ENCODE results near the gene LRSAM1.

Gene LRSAM1

DNA sequence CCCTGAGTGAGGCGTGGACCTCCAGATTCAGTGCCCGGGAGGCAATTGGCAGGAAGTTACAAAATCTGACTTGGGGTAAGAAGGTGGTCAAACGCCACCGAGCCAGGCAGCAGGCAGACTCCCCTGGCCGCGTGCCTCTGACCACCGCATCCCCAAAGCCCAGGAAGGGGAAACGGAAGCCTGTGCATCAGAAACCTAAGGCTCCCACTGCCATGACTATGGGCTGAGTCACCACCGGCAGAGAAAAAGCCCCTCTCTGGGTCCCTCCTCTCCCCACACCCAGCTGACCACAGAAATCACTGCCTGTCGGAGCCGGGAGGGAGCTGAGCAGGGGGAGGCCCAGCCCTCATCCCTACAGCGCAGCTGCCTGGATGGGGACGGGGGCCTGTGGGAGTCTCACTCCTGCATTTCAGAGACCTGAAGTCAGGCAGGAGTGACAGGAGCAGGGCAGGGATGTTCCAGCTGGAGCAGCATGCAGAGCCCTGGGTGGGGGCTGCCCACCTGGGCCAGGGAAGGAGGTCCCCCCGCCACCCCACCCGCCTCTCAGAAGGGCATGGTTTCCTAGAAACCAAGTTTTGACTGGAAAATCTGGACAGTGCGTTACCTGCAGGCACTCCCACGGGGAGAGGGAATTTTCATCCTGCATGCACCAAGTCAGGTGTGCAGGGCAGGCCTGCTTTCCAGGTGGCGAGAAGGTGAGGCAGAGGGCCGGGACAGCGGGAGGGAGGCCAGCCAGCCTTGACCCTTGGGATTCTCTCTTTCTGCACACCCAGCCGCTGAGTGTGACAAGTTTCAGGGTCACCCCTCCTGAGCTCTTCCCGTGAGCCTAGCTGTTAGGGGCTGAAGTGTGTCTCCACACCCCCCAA, 68.2 kb downstream of the LRSAM1 start:
- no peak for DNase-seq

DNA sequence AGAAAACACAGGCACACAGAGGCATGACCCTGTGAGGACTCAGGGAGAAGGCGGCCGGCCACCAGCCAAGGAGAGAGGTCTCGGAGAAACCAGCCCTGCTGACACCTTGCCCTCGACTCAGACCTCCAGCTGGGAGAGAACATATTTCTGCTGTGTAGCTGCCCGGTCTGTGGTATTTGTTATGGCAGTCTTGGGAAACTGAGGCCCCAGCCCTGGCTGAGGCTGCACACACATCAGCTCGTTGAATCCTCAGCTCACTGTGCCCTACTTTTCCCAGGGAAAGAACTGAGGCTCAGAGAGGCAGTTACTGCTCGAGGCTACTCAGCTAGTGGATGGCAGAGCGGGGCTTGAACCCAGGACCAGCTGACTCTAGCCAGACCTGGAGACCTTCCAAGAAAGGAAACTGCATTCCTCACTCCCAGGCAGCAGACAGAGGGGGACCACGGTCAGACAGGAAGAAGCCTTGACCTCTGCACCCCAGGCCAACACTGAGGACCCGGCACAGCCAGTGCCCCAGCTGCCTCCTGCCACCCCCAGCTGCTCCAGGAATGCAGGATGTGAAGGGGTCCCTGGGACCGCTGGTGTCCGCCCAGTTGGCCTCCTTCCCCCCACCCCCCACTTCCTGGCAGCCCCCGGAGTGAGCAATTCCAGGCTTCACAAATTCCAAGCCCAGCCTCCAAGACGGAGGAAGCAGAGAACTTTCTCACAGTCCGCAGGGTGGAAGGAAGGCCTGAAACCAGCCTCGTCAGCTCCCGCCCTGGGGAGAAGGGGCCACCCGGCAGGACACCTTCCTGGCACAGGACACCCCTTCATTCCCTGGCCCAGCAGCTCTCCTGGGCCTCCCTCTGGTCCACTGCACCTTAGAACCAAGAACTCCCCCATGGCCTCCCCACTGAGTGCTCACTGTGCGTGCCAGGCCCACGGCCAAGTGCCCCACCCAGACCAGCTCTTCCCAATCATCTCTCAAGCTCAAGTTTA, 69.9 kb downstream of the LRSAM1 start:
- DNase-seq: no peak

- DNase-seq: no peak
These were observed 70.6 kb downstream of the LRSAM1 start for GRCh38 chr9:127521919-127522304.

DNA sequence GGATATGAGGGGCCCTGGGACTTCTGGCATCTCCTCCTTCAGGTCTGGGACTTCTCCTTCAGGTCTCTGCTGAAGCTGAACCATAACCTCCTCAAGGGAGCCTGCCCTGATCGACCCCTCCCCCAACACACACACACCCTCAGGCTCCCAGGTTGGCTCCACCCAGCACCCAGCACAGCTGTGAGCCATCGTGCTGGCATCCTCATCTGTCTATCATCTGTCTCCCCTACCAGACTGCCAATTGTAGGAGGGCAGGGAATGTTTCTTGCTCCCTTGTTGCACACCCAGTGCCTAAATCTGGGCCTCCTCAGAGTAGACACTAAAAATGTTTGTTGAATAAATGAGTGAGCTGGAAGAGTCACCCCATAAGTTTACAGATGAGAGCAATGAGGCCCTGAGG, 71.4 kb downstream of the LRSAM1 start:
- no peak for DNase-seq

- no peak for DNase-seq
These were observed 72.1 kb downstream of the LRSAM1 start for GRCh38 chr9:127523312-127523851.

GRCh38 chr9:127524373-127524772, 73.1 kb downstream of the LRSAM1 start:
- no peak for DNase-seq

GRCh38 chr9:127525401-127526188, 74.3 kb downstream of the LRSAM1 start:
- no peak for DNase-seq

GRCh38 chr9:127526655-127527559, 75.6 kb downstream of the LRSAM1 start:
- DNase-seq: no peak

DNA sequence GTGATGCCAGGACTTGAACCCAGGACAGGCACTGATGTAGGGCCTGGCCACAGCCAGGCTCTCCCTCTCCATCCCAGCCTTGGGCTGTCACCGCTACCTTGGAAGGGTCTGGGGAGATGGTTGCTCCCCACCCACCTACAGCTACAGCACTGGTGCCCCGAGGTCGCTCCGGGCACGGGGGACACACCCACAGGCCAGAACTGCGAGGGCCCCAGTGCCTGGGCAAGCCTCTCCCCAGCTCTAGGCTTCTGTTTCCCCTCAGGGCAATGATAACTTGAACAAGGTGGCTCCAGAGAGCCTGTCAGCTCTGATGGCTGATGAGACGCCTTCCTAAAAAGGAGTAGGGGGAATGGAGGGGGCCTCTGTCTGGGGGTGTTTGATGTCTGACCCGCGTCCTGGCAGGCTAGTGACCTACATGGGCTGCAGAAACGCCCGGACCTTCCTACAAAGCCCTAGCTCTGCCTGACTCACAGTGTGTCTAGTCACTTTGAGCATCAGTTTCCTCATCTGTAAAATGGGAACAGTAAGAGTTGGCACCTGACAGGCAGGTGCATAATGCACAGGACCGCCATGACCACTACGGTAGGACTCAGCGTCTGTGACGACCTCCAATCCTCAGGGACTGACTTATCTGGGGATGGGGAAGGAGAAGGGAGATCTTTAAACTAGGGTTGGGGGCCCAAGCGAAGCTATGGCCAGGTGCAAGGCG, 76.4 kb downstream of the LRSAM1 start:
- no peak for DNase-seq

DNA sequence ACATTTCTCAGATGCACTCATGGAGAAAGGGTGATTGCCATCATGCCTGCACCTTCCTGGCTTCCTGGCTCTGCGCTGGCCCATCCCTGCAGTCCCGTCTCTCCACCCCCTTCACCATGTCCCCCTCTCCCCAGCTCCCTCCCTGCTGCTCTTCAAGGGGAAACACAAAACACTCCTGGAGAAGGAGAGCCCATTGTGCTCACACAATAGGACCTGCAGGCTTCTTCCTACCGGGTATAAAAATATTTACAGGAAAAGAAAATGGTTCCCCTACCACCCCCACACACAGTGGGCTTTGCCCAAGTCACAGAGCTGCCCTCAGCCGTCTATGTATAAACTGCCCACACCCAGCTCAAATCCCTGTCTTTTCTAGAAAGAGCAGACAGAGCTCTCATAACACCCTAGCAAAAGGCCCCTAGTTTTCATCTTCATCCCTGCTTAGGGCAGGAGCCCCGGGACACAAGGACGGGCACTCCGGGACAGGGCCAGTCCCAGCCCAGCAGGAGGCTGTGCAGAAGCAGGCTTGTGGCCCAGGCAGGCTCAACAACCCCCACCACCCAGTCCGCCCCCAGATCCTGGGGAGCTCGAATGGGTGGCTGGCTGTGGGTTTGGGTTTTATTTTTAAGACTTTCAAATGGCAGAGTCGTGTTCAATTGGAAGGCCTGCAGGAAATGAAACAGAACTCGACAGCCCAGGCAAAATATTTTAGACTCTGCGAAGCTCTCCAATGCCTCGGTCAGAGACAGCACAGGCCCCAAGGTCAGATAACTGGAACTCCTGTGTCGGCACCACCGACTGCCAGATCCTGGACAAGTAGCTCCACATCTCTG, 77.3 kb downstream of the LRSAM1 start:
- no peak for DNase-seq

DNA sequence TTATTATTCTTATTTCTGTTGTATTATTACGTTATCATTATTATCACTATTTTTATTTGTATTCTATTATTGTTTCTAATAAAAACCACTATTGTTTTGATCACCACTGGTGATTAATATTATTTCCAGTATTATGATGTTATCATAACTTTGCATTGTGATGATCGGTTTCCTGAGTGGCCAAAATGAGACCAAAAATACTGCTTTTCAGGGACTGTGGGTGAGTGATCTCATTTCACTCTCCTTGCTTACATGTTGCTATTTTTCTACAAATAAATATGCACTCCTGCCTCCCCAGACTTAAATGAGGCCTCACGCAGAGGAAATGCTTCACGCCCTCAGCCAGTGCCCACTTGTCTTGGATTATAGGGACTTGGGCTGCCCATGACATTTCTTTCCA, 78.4 kb downstream of the LRSAM1 start:
- no peak for DNase-seq

DNA sequence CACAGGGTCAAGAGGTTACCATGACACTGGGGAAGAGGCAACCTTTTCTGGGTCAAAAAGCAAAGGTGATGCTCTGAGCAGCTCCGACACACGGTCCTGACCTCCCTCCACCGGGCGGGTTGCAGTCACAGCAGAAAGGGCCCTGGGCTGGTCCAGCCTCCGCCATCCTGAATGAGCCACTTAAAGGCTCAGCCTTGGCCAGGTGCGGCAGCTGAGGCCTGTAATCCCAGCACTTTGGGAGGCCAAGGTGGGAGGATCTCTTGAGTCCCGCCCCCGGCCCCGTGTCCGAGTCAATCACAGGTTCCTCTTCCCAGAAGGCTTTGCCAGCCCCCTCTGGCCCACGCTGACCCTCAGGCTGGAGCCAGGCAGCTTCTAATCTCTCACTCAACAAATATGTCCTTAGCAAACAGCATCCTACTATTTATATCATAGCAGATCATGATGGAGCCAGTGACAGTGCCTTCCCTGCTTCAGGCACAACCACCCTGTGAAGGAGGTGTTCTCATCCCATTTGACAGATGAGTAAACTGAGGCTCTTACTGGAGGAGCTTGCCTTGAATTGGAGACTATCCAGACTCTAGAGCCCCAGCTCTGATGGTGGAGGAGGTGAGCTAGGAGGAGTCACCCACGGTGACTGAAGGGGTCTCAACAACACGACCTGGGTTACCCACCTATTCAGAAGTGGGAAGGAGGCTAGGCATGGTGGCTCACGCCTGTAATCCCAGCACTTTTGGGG, 79.1 kb downstream of the LRSAM1 start:
- DNase-seq: no peak

DNA sequence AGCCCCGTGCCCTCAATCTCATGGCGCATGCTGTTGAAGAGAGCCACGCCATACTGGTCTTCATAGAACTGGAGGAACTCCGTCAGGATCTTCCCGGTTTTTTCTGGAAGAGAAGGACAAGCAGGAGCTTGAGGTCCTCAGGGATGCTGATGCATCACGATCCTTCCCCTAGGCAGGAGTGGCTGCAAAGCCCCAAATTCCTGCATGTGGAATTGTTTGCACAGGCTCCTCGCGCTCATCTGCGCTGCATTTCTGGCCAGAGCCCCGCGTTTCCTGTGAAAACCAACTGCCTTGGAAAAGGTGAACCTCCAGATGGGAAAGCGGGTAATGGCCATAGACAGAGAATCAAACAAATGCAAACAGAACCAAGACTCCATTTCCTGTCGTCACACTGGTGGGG, 80.4 kb downstream of the LRSAM1 start:
- DNase-seq: no peak

- no peak for DNase-seq
These were observed 83.1 kb downstream of the LRSAM1 start for GRCh38 chr9:127534250-127534906.

DNA sequence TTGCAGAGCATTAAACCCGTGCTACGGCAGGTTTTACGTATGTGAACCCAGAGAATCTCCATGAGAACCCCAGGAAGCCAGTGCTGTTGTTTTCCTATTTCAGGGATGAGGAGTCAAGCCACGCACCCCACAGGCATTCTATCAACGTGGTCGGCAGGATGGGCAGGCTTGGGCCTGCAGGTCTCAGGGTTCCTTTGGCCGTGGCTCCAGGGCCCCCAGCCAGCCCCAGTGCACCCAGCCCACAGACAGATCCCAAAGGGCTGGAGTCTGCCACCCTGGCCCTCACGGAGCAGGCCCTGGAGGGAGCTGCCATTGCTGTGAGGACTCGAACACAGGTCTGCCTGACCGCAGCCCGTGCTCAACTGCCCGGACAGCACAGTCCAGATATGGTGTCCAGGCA, 83.6 kb downstream of the LRSAM1 start:
- DNase-seq: no peak

GRCh38 chr9:127535396-127535795, 84.1 kb downstream of the LRSAM1 start:
- no peak for DNase-seq

GRCh38 chr9:127535834-127536233, 84.5 kb downstream of the LRSAM1 start:
- no peak for DNase-seq

- no peak for DNase-seq
These were observed 85.2 kb downstream of the LRSAM1 start for GRCh38 chr9:127536499-127536898.

DNA sequence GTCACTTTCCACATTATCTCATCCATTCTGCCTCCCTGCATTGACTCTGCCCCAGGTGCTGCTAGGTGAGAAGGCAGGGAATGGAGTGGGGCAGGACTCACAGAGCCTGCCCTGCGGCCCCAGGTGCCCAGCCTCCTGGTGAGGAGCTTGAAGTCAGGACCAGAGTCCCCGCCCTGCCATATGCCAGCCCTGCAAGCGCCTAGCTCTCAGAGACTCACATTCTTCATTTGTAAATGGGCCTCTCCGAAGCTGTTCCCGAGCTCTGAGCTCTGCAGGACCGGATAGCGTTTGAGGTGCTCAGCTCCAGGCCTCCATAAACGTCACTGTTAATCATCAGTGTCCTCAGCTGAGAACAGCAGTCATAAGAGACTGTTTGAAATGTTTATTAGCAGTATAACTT, 85.7 kb downstream of the LRSAM1 start:
- no peak for DNase-seq
